ENCODE data around the gene AP1G1.

- TF ChIP-seq CTCF (IDR thresholded peaks at IDR 0.05) (no peak), POLR2AphosphoS5 (IDR thresholded peaks at IDR 0.05) (no peak), EP300 (IDR thresholded peaks at IDR 0.05) (no peak), POLR2A (IDR thresholded peaks at IDR 0.05) (no peak)
Observed at GRCh38 chr16:71846431-71846830, 37.8 kb upstream of the AP1G1 start.

All from suprapubic skin (tissue), 4 donors.